Fibroblast of pulmonary artery (primary cell): ENCODE results near the gene PGLYRP2.

Experiments used
- DNase-seq: peaks from one replicate; pipeline ENCODE4 v3.0.0-alpha.2; 2010; ENCODE audit warnings: low read depth
- H3K4me3 ChIP-seq: replicated peaks from 2 replicates; pipeline ENCODE4 v1.5.1; 2011; ENCODE audit warnings: low read depth, mild to moderate bottlenecking, control low read depth, low read length, moderate library complexity
- CTCF ChIP-seq: IDR thresholded peaks from 2 replicates; pipeline ENCODE4 v1.5.1; 2011; ENCODE audit warnings: mild to moderate bottlenecking, control low read depth, low read length, inconsistent platforms; ENCODE audit errors: missing control alignments

Gene PGLYRP2

GRCh38 chr19:15443838-15444237 lies 35.5 kb downstream of the PGLYRP2 start:
- TF ChIP-seq CTCF: no peak
- no peak overlapping the region for H3K4me3 ChIP-seq
- DNase-seq: no peak

DNA sequence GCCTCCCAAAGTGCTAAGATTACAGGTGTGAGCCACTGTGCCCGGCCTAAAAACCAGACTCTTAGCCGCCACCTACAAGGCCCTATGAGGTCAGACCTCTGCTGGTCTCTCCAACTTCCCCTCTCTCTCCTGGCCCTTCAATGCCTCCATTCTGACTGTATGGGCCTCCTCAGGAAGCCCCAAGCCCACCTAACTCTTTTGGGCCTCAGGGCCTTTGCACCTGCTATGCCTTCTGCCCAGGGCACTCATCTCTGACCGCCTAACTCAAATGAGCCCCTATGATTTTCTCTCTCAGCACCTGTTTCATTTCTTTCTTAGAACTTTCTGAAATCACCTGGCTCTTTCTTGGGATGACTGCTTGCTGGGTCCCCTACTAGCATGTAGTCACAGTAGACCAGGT lies 36.0 kb downstream of the PGLYRP2 start:
- TF ChIP-seq CTCF: no peak
- H3K4me3 ChIP-seq: no peak overlapping the region
- DNase-seq: no peak

- TF ChIP-seq CTCF: no peak
- H3K4me3 ChIP-seq: no peak overlapping the region
- no peak for DNase-seq
These were observed 37.0 kb downstream of the PGLYRP2 start for GRCh38 chr19:15442142-15442920.

DNA sequence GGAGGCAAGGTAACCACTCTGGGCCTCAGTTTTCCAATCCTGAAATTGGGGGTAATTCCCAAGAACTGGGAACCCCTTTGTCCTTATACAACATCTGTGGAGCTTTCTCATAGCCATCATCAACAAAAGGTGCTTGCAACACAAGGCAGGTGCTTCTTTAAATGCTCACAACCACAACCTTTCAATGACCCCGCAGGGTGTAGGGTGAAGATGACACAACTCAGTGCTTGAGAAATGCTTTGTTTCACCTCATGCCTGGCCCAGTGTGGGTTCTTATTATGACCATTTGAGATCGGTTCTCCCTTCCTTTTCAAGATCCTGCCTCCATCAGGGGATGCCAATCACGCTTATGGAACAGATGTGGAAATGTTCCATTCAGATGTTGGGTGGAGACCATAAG lies 38.0 kb downstream of the PGLYRP2 start:
- H3K4me3 ChIP-seq: no peak overlapping the region

DNA sequence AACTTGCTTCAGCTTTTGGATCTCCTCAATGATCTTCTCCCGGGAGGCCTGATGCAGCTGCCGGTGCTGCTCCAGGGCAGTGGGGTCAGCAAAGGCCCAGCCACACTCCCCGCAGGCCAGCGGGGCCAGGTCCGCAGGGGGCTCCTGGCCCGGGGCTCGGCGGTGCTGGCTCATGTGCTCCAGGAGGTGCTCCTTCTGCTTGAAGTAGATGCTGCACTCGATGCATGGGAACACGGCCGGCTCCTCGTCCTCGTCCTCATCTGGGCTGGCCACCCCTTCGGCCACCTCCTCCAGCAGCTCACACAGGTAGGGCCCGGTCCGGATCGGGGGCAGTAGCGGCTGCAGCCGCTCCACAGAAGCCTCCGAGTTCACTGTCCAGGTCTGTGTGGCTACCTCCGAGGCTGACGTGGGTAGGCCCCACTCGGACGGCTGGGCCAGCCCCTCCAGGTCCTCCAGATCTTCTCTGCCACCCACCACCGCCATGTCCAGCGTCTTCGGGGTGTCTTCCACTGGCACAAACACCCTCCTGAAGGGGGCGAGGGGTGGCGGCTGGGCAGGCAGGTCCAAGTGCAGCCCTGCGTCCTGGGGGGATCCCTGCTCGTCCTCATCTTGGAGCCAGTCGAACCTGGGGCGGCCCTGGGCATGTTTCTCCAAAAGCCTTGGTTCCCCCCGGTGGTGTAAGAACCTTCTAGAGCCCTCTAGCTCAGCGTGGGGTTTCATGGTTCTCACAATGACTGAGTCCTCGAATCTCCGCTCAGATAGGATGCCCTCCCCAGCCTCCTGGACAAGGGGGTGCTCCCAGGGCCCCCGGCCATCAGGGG lies 39.3 kb downstream of the PGLYRP2 start:
- TF ChIP-seq CTCF: no peak

More for the DNA sequence above, 38.0 kb downstream of the PGLYRP2 start:
- DNase-seq: no peak
- no peak for TF ChIP-seq CTCF

GRCh38 chr19:15439078-15439799 lies 40.1 kb downstream of the PGLYRP2 start:
- DNase-seq: no peak
- no peak for TF ChIP-seq CTCF
- H3K4me3 ChIP-seq: no peak overlapping the region

More for the DNA sequence above, 39.3 kb downstream of the PGLYRP2 start:
- DNase-seq: no peak
- H3K4me3 ChIP-seq: no peak overlapping the region
